Motor neuron (in vitro differentiated cells): Measurements from ENCODE around the gene CFAP20DC. TPM values are rescaled to one million over a fixed set of nuclear protein-coding genes. Genes with fewer than 3 reads are reported as not detected.
"Not testable (repeated sequence)": the region's sequence is repeated elsewhere in the genome, so short reads cannot be mapped to it uniquely, and the experiment has no call there.

Source experiments
- ATAC-seq, 8 experiments: fragments of 200-7000 bp; cut with Tn5 transposase; replicated peaks in 6 of 8; 2 replicates each; pipeline ENCODE4 v1.8.0; 2021; ENCODE audit warnings: mild to moderate bottlenecking in 8 of 8, moderate library complexity in 8 of 8
- H3K27ac ChIP-seq, 2 donors: fragments of 250-450 bp; sonication (Bioruptor Pico); 2 replicates each; pipeline ENCODE4 v1.9.0; 2021; ENCODE audit warnings: antibody characterized with exemption in 2 of 2, mild to moderate bottlenecking in 2 of 2, moderate library complexity in 1 of 2
- H3K4me1 ChIP-seq, 2 donors: fragments of 250-450 bp; sonication (Bioruptor Pico); replicated peaks in 1 of 2; 2 replicates each; pipeline ENCODE4 v1.6.1; 2021; ENCODE audit warnings: antibody characterized with exemption in 2 of 2, mild to moderate bottlenecking in 2 of 2, moderate library complexity in 1 of 2
- H3K4me3 ChIP-seq, 5 donors: fragments of 250-450 bp; sonication (Bioruptor Pico); 2 replicates each; pipeline ENCODE4 v1.9.0; 2021; ENCODE audit warnings: antibody characterized with exemption in 5 of 5, mild to moderate bottlenecking in 5 of 5, moderate library complexity in 4 of 5
- WGBS, 10 experiments: fragments of 450-650 bp; shearing (Covaris generic); methylation state at CpG; one replicate each; pipeline ENCODE4 v1.0.0; 2022; 5-methylcytosine and 5-hydroxymethylcytosine counted together
- in situ Hi-C, 9 experiments: fragments of 400-800 bp; cut with MboI; loops; one replicate each; pipeline ENCODE4 v1.15.0; 2021; ENCODE audit warnings: low sequenced_read_pairs in 9 of 9, low pct_unique_long_range_greater_than_20kb in 2 of 9; ENCODE audit not compliant: unreplicated experiment in 9 of 9
- total RNA-seq, 8 experiments: library from RNA; unstranded; fragments of 300-600 nt; gene quantifications; 2 replicates each; pipeline versions ENCODE4 v1.2.3 to v1.2.4, GENCODE V29; 2022

CFAP20DC gene
- total RNA-seq, 8 experiments from 2014 or later: 1.1 to 8.7 (median 3.0) TPM

- Histone ChIP-seq H3K4me1 (no peaks in the 10 kb centered on the region), H3K4me3 (no peak overlapping the region), H3K27ac (no peak overlapping the region)
- WGBS, 10 experiments: 0 to 100% (median 80%) methylated on average over 1 to 6 of the region's 7 CpGs; no CpG with 5 or more reads in 1 of the 10 experiments
- in situ Hi-C loops: no loop called here
- ATAC-seq: no peak
These were observed 324.4 kb downstream of the CFAP20DC start for GRCh38 chr3:58725326-58725853.

- 34 to 100% (median 95%) methylated on average over 2 to 10 of the region's 11 CpGs; no CpG with 5 or more reads in 3 of the 10 experiments for WGBS, 10 experiments
- no peak for ATAC-seq
- in situ Hi-C loops: no loop called here
- Histone ChIP-seq H3K4me1 (no peaks in the 10 kb centered on the region), H3K4me3 (no peak overlapping the region), H3K27ac (no peak overlapping the region)
These were observed 325.5 kb downstream of the CFAP20DC start for GRCh38 chr3:58724336-58724735.

- in situ Hi-C loops: no loop called here
- H3K27ac ChIP-seq: no peak overlapping the region
- peak in 2 of 8 experiments; percentile 32 to 56 for ATAC-seq
- no peak overlapping the region for H3K4me3 ChIP-seq
- no peaks in the 10 kb centered on the region for H3K4me1 ChIP-seq
- 7 to 100% (median 50%) methylated on average over 1 to 3 of the region's 3 CpGs; no CpG with 5 or more reads in 1 of the 10 experiments for WGBS, 10 experiments
These were observed 326.7 kb downstream of the CFAP20DC start for GRCh38 chr3:58723173-58723572.

- peak in 2 of 8 experiments; percentile 18 to 33 for ATAC-seq
- WGBS, 10 experiments: 13 to 85% (median 76%) methylated on average over 2 to 4 of the region's 4 CpGs; no CpG with 5 or more reads in 4 of the 10 experiments
- H3K4me1 ChIP-seq: no peaks in the 10 kb centered on the region
- in situ Hi-C loops: no loop called here
- H3K4me3 ChIP-seq: no peak overlapping the region
- H3K27ac ChIP-seq: no peak overlapping the region
These were observed 327.3 kb downstream of the CFAP20DC start for GRCh38 chr3:58722561-58722960.

GRCh38 chr3:58720526-58720925 is 329.3 kb downstream of the CFAP20DC start:
- 31 to 100% (median 88%) methylated on average over 1 to 3 of the region's 3 CpGs for WGBS, 10 experiments
- ATAC-seq: no peak
- Histone ChIP-seq H3K27ac (no peak overlapping the region), H3K4me3 (no peak overlapping the region), H3K4me1 (no peaks in the 10 kb centered on the region)
- in situ Hi-C loops: no loop called here

GRCh38 chr3:58719684-58720083 is 330.1 kb downstream of the CFAP20DC start:
- Histone ChIP-seq H3K4me3 (no peak overlapping the region), H3K27ac (no peak overlapping the region), H3K4me1 (no peaks in the 10 kb centered on the region)
- in situ Hi-C loops: no loop called here
- ATAC-seq: no peak
- 80 to 100% (median 100%) methylated on average over 1 to 2 of the region's 2 CpGs; no CpG with 5 or more reads in 6 of the 10 experiments for WGBS, 10 experiments

GRCh38 chr3:58713715-58714401 is 336.0 kb downstream of the CFAP20DC start:
- 0 to 100% (median 75%) methylated on average over 1 to 2 of the region's 3 CpGs for WGBS, 10 experiments
- in situ Hi-C loops: no loop called here
- Histone ChIP-seq H3K27ac (no peak overlapping the region), H3K4me3 (no peak overlapping the region), H3K4me1 (no peaks in the 10 kb centered on the region)
- no peak for ATAC-seq

GRCh38 chr3:58711871-58712270 is 338.0 kb downstream of the CFAP20DC start:
- 75 to 92% (median 85%) methylated on average over 4 to 6 of the region's 8 CpGs; no CpG with 5 or more reads in 7 of the 10 experiments for whole genome bisulfite sequencing, 10 experiments
- Histone ChIP-seq H3K4me3 (no peak overlapping the region), H3K27ac (no peak overlapping the region), H3K4me1 (no peaks in the 10 kb centered on the region)
- ATAC-seq: no peak
- in situ Hi-C loops: no loop called here

GRCh38 chr3:58708983-58709382 is 340.8 kb downstream of the CFAP20DC start:
- 20 to 91% (median 70%) methylated on average over 1 to 3 of the region's 3 CpGs; no CpG with 5 or more reads in 2 of the 10 experiments for WGBS, 10 experiments
- H3K4me3 ChIP-seq, H3K27ac ChIP-seq, H3K4me1 ChIP-seq, in situ Hi-C loops, ATAC-seq: not testable (repeated sequence)

- H3K4me3 ChIP-seq: no peak overlapping the region
- 26 to 100% (median 83%) methylated on average over 1 to 2 of the region's 3 CpGs; no CpG with 5 or more reads in 3 of the 10 experiments for WGBS, 10 experiments
- no peak for ATAC-seq
- in situ Hi-C loops: no loop called here
- H3K4me1 ChIP-seq: no peaks in the 10 kb centered on the region
- no peak overlapping the region for H3K27ac ChIP-seq
These were observed 341.6 kb downstream of the CFAP20DC start for GRCh38 chr3:58708116-58708791.

GRCh38 chr3:58707390-58707930 is 342.4 kb downstream of the CFAP20DC start:
- in situ Hi-C loops: no loop called here
- Histone ChIP-seq H3K4me3 (no peak overlapping the region), H3K27ac (no peak overlapping the region), H3K4me1 (no peaks in the 10 kb centered on the region)
- ATAC-seq: no peak
- WGBS, 10 experiments: 17 to 100% (median 75%) methylated on average over 1 to 3 of the region's 3 CpGs; no CpG with 5 or more reads in 1 of the 10 experiments

- no peaks in the 10 kb centered on the region for H3K4me1 ChIP-seq
- H3K27ac ChIP-seq: no peak overlapping the region
- 0 to 100% (median 54%) methylated on average over 1 to 2 of the region's 2 CpGs; no CpG with 5 or more reads in 2 of the 10 experiments for WGBS, 10 experiments
- in situ Hi-C loops: no loop called here
- H3K4me3 ChIP-seq: no peak overlapping the region
- ATAC-seq: peak in 3 of 8 experiments; percentile 64 to 77 (median 65)
These were observed 343.2 kb downstream of the CFAP20DC start for GRCh38 chr3:58706395-58707167.
